IMR-90 (cell line): ENCODE measurements around the gene MINDY2. TPM values are rescaled to one million over a fixed set of nuclear protein-coding genes. Genes with fewer than 3 reads are reported as not detected.

Experiments used
- ATAC-seq: fragments of 200-7000 bp; cut with Tn5 transposase; 2 replicates; pipeline ENCODE4 v1.9.1; 2020; ENCODE audit warnings: low read depth, mild to moderate bottlenecking, moderate library complexity
- BruUV-seq: library from RNA; stranded (reverse); fragments of 400-500 nt; replicated peaks from 2 replicates; lab custom pipeline; 2021; lab: Mats Ljungman, UMichigan
- CTCF ChIA-PET: fragments of 300-600 bp; formaldehyde crosslinking; extraction: SDS; loops from one replicate; lab custom pipeline; 2021; ENCODE audit warnings: antibody characterized with exemption; lab: Yijun Ruan, JAX
- POLR2A ChIA-PET: fragments of 300-600 bp; sonication (Branson Sonifier 250); formaldehyde crosslinking; loops from one replicate; lab custom pipeline; 2022; ENCODE audit warnings: antibody characterized with exemption; ENCODE audit not compliant: unreplicated experiment; lab: Charles Lee
- DNase-seq: peaks from one replicate; pipeline ENCODE4 v3.0.0; 2013
- H2AFZ ChIP-seq: replicated peaks from 2 replicates; pipeline ENCODE3; 2013; ENCODE audit warnings: low read length, mild to moderate bottlenecking; ENCODE audit not compliant: poor library complexity
- H2AK5ac ChIP-seq: 2 replicates; pipeline ENCODE4 v1.6.1; 2013; ENCODE audit warnings: low read depth, low read length, inconsistent platforms
- H2AK9ac ChIP-seq: replicated peaks from 2 replicates; pipeline ENCODE3; 2013; ENCODE audit warnings: mild to moderate bottlenecking, low read depth, low read length, moderate library complexity; ENCODE audit not compliant: poor library complexity
- H2BK120ac ChIP-seq: 2 replicates; pipeline ENCODE4 v1.6.1; 2013; ENCODE audit warnings: low read depth, low read length, inconsistent platforms
- H2BK15ac ChIP-seq: 3 replicates; pipeline ENCODE4 v1.6.1; 2013; ENCODE audit warnings: low read depth, low read length, inconsistent platforms
- H2BK20ac ChIP-seq: 2 replicates; pipeline ENCODE4 v1.6.1; 2013; ENCODE audit warnings: low read depth, mild to moderate bottlenecking, inconsistent platforms, low read length, moderate library complexity
- H2BK5ac ChIP-seq: 2 replicates; pipeline ENCODE4 v1.6.1; 2013; ENCODE audit warnings: mild to moderate bottlenecking, low read depth, low read length, inconsistent platforms; ENCODE audit not compliant: poor library complexity, severe bottlenecking
- H3K14ac ChIP-seq: replicated peaks from 2 replicates; pipeline ENCODE4 v1.6.1; 2013; ENCODE audit warnings: low read depth, low read length, inconsistent platforms
- H3K18ac ChIP-seq: 2 replicates; pipeline ENCODE4 v1.6.1; 2013; ENCODE audit warnings: low read depth, low read length, control low read depth
- H3K23ac ChIP-seq: 2 replicates; pipeline ENCODE4 v1.6.1; 2013; ENCODE audit warnings: low read depth, low read length, inconsistent platforms
- H3K27ac ChIP-seq: 2 replicates; pipeline ENCODE4 v1.5.1; 2013; ENCODE audit warnings: mild to moderate bottlenecking, control low read depth, low read length; ENCODE audit not compliant: insufficient read depth
- H3K27me3 ChIP-seq: 2 replicates; pipeline ENCODE4 v1.6.1; 2013; ENCODE audit warnings: low read length; ENCODE audit not compliant: control insufficient read depth, insufficient read depth
- H3K36me3 ChIP-seq: 2 replicates; pipeline ENCODE4 v1.6.1; 2013; ENCODE audit warnings: low read length, mixed read lengths; ENCODE audit not compliant: control insufficient read depth, insufficient read depth
- H3K4ac ChIP-seq: 2 replicates; pipeline ENCODE4 v1.6.1; 2013; ENCODE audit warnings: low read depth, low read length, inconsistent platforms
- H3K4me1 ChIP-seq: 2 replicates; pipeline ENCODE4 v1.6.1; 2013; ENCODE audit warnings: low read length, mixed read lengths; ENCODE audit not compliant: control insufficient read depth, insufficient read depth
- H3K4me2 ChIP-seq: 2 replicates; pipeline ENCODE4 v1.6.1; 2013; ENCODE audit warnings: low read depth, mild to moderate bottlenecking, control low read depth, low read length, moderate library complexity
- H3K4me3 ChIP-seq: 2 replicates; pipeline ENCODE4 v1.5.1; 2013; ENCODE audit warnings: low read depth, mild to moderate bottlenecking, control low read depth, low read length, moderate library complexity; ENCODE audit not compliant: insufficient read depth
- H3K56ac ChIP-seq: 2 replicates; pipeline ENCODE4 v1.6.1; 2013; ENCODE audit warnings: low read length, inconsistent platforms; ENCODE audit not compliant: insufficient read depth; ENCODE audit errors: extremely low read depth
- H3K79me1 ChIP-seq, 2 experiments: 2 replicates each; pipeline ENCODE4 v1.6.1; 2013; ENCODE audit warnings: low read length in 2 of 2, inconsistent platforms in 1 of 2, low read depth in 1 of 2
- H3K9ac ChIP-seq: 2 replicates; pipeline ENCODE4 v1.6.1; 2013; ENCODE audit warnings: low read depth, low read length, control low read depth
- H3K9me1 ChIP-seq: 2 replicates; pipeline ENCODE4 v1.6.1; 2013; ENCODE audit warnings: low read length, inconsistent platforms; ENCODE audit not compliant: insufficient read depth
- H3K9me3 ChIP-seq: 2 replicates; pipeline ENCODE4 v1.6.1; 2013; ENCODE audit warnings: low read length; ENCODE audit not compliant: control insufficient read depth, insufficient read depth
- H4K20me1 ChIP-seq: 2 replicates; pipeline ENCODE4 v1.6.1; 2013; ENCODE audit warnings: low read length, inconsistent platforms; ENCODE audit not compliant: insufficient read depth
- H4K5ac ChIP-seq: 2 replicates; pipeline ENCODE4 v1.6.1; 2013; ENCODE audit warnings: mild to moderate bottlenecking, low read depth, low read length, control low read depth
- H4K8ac ChIP-seq, 2 experiments: 2 replicates each; pipeline ENCODE4 v1.6.1; 2013; ENCODE audit warnings: low read depth in 2 of 2, low read length in 2 of 2, control low read depth in 1 of 2, inconsistent platforms in 1 of 2
- H4K91ac ChIP-seq: 2 replicates; pipeline ENCODE4 v1.6.1; 2013; ENCODE audit warnings: low read depth, low read length, inconsistent platforms; ENCODE audit not compliant: insufficient read depth
- BHLHE40 ChIP-seq: fragments of 150-350 bp; IDR thresholded peaks from 2 replicates; pipeline ENCODE4 v1.6.1; 2016; ENCODE audit warnings: mild to moderate bottlenecking, low read depth, low read length
- CEBPB ChIP-seq: IDR thresholded peaks from 2 replicates; pipeline ENCODE4 v1.6.1; 2012; ENCODE audit warnings: low read depth, low read length, improper control_type of control experiment
- CHD1 ChIP-seq: IDR thresholded peaks from 2 replicates; pipeline ENCODE4 v1.6.1; 2012; ENCODE audit warnings: low read depth, low read length, improper control_type of control experiment
- FOS ChIP-seq: fragments of 150-350 bp; IDR thresholded peaks from 2 replicates; pipeline ENCODE4 v1.6.1; 2016; ENCODE audit warnings: low read depth, low read length
- MAZ ChIP-seq: IDR thresholded peaks from 2 replicates; pipeline ENCODE4 v1.6.1; 2012; ENCODE audit warnings: low read depth, mild to moderate bottlenecking, low read length, improper control_type of control experiment, moderate library complexity, borderline replicate concordance
- MXI1 ChIP-seq: IDR thresholded peaks from 2 replicates; pipeline ENCODE4 v1.6.1; 2012; ENCODE audit warnings: low read depth, mild to moderate bottlenecking, low read length, moderate library complexity, borderline replicate concordance
- NFE2L2 ChIP-seq: fragments of 150-350 bp; IDR thresholded peaks from 2 replicates; pipeline ENCODE4 v1.6.1; 2016; ENCODE audit warnings: low read depth, mild to moderate bottlenecking, low read length
- POLR2A ChIP-seq: IDR thresholded peaks from 2 replicates; pipeline ENCODE4 v1.6.1; 2012; ENCODE audit warnings: mild to moderate bottlenecking, low read depth, low read length
- RAD21 ChIP-seq: IDR thresholded peaks from 2 replicates; pipeline ENCODE4 v1.6.1; 2012; ENCODE audit warnings: low read length, improper control_type of control experiment
- RCOR1 ChIP-seq: IDR thresholded peaks from 2 replicates; pipeline ENCODE4 v1.6.1; 2012; ENCODE audit warnings: mild to moderate bottlenecking, low read length, improper control_type of control experiment; ENCODE audit not compliant: insufficient replicate concordance
- WGBS, 2 experiments: methylation state at CpG; one replicate each; pipeline versions ENCODE4 v1.1.5 to v1.1.7; 2013; ENCODE audit warnings: missing lambda C conversion rate in 2 of 2; ENCODE audit not compliant: insufficient read length in 1 of 2; ENCODE audit errors: extremely low coverage in 2 of 2; 5-methylcytosine and 5-hydroxymethylcytosine counted together
- dilution Hi-C: fragments of 300-500 bp; cut with HindIII; formaldehyde crosslinking; loops from one replicate; pipeline ENCODE4 v1.14.3; 2018; ENCODE audit warnings: low sequenced_read_pairs; ENCODE audit not compliant: unreplicated experiment
- in situ Hi-C: fragments of 300-500 bp; cut with MboI; formaldehyde crosslinking; loops from 3 replicates; pipeline ENCODE4 v1.14.3; 2019; ENCODE audit warnings: low sequenced_read_pairs, inconsistent platforms, mixed read lengths
- intact Hi-C: fragments of 100-400 bp; cut with micrococcal nuclease; formaldehyde crosslinking; loops from 2 replicates; pipeline ENCODE4 v1.10.0; 2022
- polyA plus RNA-seq, 3 experiments: library from polyadenylated mRNA; depleted of rRNA; stranded (reverse); fragments of >200 nt; gene quantifications; 2 replicates each; pipeline ENCODE4 v1.2.3, GENCODE V29; 2012; ENCODE audit warnings: low replicate concordance in 1 of 3
- total RNA-seq: library from RNA; depleted of rRNA; stranded (reverse); fragments of >200 nt; gene quantifications from 2 replicates; pipeline ENCODE4 v1.2.3, GENCODE V29; 2012
- TF ChIP-seq, protein P1 (sequence below): fragments of 150-350 bp; IDR thresholded peaks from 2 replicates; pipeline ENCODE4 v1.6.1; 2017; ENCODE audit warnings: mild to moderate bottlenecking, antibody characterized with exemption, low read length, low read depth

Gene MINDY2
- total and polyA plus RNA-seq, 2 of the 4 experiments (the other 2 are of a cell fraction) = 4.0 to 9.3 TPM

DNA sequence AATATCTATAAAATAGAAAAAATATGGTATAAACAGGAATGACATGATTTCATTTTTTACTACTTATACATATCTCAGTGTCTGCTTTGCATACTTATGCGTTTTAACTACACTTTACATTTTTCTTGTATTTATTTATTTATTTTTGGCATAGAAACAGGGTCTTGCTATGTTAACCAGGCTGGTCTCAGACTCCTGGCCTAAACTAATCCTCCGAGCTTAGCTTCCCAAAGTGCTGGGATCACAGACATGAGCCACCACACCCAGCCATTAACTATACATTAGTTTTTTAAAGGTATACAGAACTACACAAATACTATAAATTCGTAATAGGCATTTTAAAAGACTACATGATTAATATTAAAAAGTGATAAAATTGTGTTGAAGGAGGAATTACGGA, 30.7 kb upstream of the MINDY2 start:
- no peak overlapping the region for H2BK20ac ChIP-seq
- H3K18ac ChIP-seq = no peak overlapping the region
- no peak overlapping the region for H3K27ac ChIP-seq
- BruUV-seq = no TSS peak
- WGBS, 2 experiments = 100% methylated on average over 1 of the region's 4 CpGs; no CpG with 5 or more reads in 1 of the 2 experiments
- no peak overlapping the region for H3K56ac ChIP-seq
- DNase-seq = no peak
- H2AK9ac ChIP-seq = no peak overlapping the region
- H3K4me2 ChIP-seq = no peak overlapping the region
- peaks cover 80% of the 10 kb centered on the region for H4K20me1 ChIP-seq
- ChIA-PET CTCF (no interaction called here), POLR2A (no interaction called here)
- no peak overlapping the region for H3K9ac ChIP-seq
- H3K23ac ChIP-seq = no peak overlapping the region
- no peak for ATAC-seq
- H2BK15ac ChIP-seq = no peak overlapping the region
- no peak overlapping the region for H2BK120ac ChIP-seq
- peaks cover 11% of the 10 kb centered on the region for H3K4me1 ChIP-seq
- H3K9me1 ChIP-seq = peaks cover 14% of the 10 kb centered on the region
- peaks cover 0 to 69% of the 10 kb centered on the region in 2 experiments; a peak in 2 of 4 replicates for H3K79me1 ChIP-seq
- H4K5ac ChIP-seq = no peak overlapping the region
- H3K27me3 ChIP-seq = no peaks in the 10 kb centered on the region
- no peaks in the 10 kb centered on the region for H3K36me3 ChIP-seq
- H2BK5ac ChIP-seq = no peak overlapping the region
- intact Hi-C loops = no loop called here
- H2AFZ ChIP-seq = no peak overlapping the region
- H3K14ac ChIP-seq = no peak overlapping the region
- no peak overlapping the region for H3K4me3 ChIP-seq
- no peak overlapping the region for H2AK5ac ChIP-seq
- in situ Hi-C loops = no loop called here
- TF ChIP-seq FOS (no peak), BHLHE40 (no peak), RAD21 (no peak), POLR2A (no peak), MXI1 (no peak), NFE2L2 (no peak), MAZ (no peak), RCOR1 (no peak), CEBPB (no peak), CHD1 (no peak)
- TF ChIP-seq, protein P1, sequence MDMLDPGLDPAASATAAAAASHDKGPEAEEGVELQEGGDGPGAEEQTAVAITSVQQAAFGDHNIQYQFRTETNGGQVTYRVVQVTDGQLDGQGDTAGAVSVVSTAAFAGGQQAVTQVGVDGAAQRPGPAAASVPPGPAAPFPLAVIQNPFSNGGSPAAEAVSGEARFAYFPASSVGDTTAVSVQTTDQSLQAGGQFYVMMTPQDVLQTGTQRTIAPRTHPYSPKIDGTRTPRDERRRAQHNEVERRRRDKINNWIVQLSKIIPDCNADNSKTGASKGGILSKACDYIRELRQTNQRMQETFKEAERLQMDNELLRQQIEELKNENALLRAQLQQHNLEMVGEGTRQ = no peak
- no peak overlapping the region for H4K91ac ChIP-seq
- H3K4ac ChIP-seq = no peak overlapping the region
- H3K9me3 ChIP-seq = no peaks in the 10 kb centered on the region
- dilution Hi-C loops = no loop called here
- H4K8ac ChIP-seq = no peak overlapping the region
